GM18951 (cell line): ENCODE measurements around the gene SLC36A3.

ENCODE experiments used
- POLR2A ChIP-seq: IDR thresholded peaks from 4 replicates; pipeline ENCODE4 v1.6.1; 2011; ENCODE audit warnings: mild to moderate bottlenecking; ENCODE audit not compliant: insufficient read length, insufficient read depth; ENCODE audit errors: extremely low read depth
- in situ Hi-C: fragments of 300-500 bp; cut with MboI; formaldehyde crosslinking; loops from one replicate; pipeline ENCODE4 v1.12.0; 2022; ENCODE audit warnings: low sequenced_read_pairs, mixed read lengths, inconsistent platforms; ENCODE audit not compliant: unreplicated experiment

The SLC36A3 gene

DNA sequence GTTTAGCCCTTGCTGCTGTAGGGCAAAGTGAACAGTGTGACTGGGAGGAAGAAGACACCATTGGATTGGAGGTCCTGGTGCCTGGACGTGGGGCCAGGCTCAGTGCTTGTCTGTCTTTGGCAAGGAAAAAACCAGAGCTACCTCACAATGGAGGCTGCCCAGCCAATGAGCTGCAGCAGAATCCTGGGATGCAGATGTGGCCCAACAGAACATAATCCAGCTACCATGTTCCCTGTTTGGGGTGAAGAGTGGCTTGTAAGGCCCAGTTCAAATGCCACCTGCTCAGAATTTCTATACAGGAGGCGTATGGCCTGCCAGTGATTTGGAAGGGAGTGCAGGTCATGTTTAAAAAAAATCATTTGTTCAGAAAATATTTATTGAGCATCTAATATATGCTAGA is at the start of gene SLC36A3:
Gene SLC36A3 (minus strand): TSS at position 101 of the 400 bp plus-strand sequence. CDS start 412 bp downstream, outside the sequence.
- in situ Hi-C loops = no loop called here

GRCh38 chr5:151351671-151352070 is 48.1 kb upstream of the SLC36A3 start:
- in situ Hi-C loops = no loop called here
- no peak for TF ChIP-seq POLR2A

More for the DNA sequence above, at the start of gene SLC36A3:
- no peak for TF ChIP-seq POLR2A

DNA sequence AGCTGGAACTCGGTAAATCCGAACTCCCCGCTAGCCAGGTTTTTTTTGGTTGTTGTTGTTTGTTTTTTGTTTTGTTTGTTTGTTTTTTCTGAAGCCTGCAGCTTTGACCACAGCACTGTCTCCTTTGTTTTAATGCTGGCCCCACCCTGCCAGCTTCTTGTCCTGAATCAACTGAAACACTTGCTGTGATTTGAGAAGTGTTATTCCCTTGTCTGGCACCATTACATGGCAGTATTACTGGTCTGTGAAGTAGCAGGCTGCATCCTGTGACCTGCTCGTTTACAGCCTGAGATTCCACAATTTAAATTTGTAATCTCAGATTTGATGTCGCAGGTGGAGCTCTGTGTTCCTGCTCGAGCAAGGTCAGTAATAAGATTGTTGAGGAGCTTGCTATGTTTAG is 45.2 kb upstream of the SLC36A3 start:
- no peak for TF ChIP-seq POLR2A
- in situ Hi-C loops = no loop called here

DNA sequence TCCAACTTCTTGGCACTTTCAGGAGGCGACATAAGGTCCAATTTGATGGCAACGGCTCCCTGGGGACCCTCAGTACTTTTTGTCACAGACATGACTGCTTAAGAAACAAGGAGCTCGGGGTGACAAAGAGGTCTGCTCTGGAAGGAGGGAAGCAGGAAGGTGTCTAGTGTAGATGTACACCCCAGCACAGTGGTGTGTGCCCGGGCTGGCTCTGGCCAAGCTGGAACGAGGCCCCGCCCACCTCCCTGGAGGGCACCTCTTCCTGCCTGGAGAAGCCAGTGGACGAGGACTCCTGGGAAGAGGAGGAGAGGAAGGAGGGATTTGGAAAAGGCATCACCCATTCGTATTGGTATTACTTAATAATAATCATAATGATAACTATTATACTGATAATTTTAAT is 43.8 kb upstream of the SLC36A3 start, which contains the start of gene SLC36A2:
Gene SLC36A2 (minus strand): TSS at position 191 of the 400 bp plus-strand sequence. CDS start 99 bp downstream, at position 92.
- in situ Hi-C loops = no loop called here
- no peak for TF ChIP-seq POLR2A

GRCh38 chr5:151345808-151346478 is 42.4 kb upstream of the SLC36A3 start:
- in situ Hi-C loops = no loop called here
- TF ChIP-seq POLR2A = no peak

DNA sequence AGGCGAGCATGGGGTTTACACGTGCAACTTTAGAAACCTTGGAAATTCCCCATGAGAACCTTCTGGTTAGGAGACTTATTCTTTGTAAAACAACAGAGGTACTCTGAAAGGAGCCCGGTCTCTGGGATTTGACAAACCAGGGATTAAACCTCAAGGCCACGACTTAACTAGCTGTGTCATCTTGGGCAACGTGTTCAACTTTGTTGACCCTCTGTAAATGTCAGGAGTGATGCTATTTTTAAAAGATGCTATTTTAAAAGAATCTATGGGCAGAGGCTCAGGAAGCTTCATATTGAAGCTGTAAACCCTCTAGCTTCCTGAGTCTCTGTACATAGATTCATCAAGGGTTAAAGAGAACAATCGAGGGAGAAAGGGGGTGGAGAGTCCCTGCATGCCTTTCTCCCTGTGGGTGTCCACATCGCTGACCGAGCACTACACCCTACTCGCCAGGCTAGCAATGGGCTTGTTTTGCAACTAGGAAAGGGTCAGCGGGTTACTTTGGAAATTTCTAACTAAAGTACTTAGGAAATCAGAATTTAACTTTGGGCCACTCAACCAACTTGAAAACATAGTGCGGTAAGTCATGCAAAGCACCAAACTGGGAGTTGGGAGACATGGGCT is 41.7 kb upstream of the SLC36A3 start:
- no peak for TF ChIP-seq POLR2A
- in situ Hi-C loops = no loop called here

GRCh38 chr5:151344088-151344487 is 40.5 kb upstream of the SLC36A3 start:
- in situ Hi-C loops = no loop called here
- TF ChIP-seq POLR2A = no peak

GRCh38 chr5:151340004-151340403 is 36.4 kb upstream of the SLC36A3 start:
- in situ Hi-C loops = no loop called here
- TF ChIP-seq POLR2A = no peak

GRCh38 chr5:151338734-151339133 is 35.2 kb upstream of the SLC36A3 start:
- in situ Hi-C loops = no loop called here
- TF ChIP-seq POLR2A = no peak

DNA sequence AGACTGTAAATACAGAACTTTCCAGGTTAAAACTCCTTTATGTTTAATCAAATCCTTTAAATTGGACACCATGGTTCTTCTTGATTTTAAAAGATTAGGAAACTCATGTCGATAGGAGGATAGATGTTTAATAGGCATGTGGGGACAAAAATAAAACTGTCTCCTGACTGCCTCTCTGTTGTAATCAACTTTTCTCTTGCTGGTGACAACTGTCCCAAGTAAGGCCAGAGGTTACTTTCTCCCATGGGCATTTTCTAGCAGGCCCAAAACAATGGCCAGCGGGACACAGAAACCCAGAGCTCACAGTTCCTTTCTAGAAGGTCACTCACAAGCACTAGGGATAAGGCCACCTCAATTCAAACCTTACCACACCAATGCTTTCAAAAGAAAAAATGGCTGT is 29.3 kb upstream of the SLC36A3 start:
- TF ChIP-seq POLR2A = no peak
- in situ Hi-C loops = no loop called here

- in situ Hi-C loops = no loop called here
- TF ChIP-seq POLR2A = no peak
Observed at GRCh38 chr5:151328734-151329133, 25.2 kb upstream of the SLC36A3 start.

GRCh38 chr5:151327585-151327984 is 24.0 kb upstream of the SLC36A3 start:
- TF ChIP-seq POLR2A = no peak
- in situ Hi-C loops = no loop called here

DNA sequence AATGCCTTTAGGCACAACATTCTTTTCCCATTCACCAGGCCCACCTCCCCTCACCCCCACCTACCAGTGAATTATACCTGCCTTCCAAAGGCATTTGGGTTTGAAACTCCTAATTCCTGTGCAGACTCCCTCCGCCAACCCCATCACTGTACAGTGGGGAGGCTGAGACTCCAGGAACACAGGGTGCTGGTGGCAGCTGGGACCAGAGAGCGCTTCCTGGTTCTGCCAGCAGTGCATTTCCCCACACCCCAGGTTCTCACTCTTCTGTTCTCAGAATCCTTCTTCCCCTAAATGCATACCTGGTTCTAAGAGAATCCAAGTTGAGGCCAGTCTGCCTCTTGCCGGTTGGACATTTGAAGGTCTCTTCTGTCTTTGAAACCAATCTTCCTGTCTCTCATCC is 22.7 kb upstream of the SLC36A3 start:
- TF ChIP-seq POLR2A = no peak
- in situ Hi-C loops = no loop called here

- no peak for TF ChIP-seq POLR2A
- in situ Hi-C loops = no loop called here
Observed at GRCh38 chr5:151320481-151320880, 16.9 kb upstream of the SLC36A3 start.
